Trophoblast cell (in vitro differentiated cells and primary cell): Measurements from ENCODE around the gene PAPOLB.

Experiments
- DNase-seq, 2 donors: peaks; one replicate each; pipeline ENCODE4 v3.0.0-alpha.2; 2016
- H2AFZ ChIP-seq: 2 replicates; pipeline ENCODE4 v1.6.1; 2013; ENCODE audit warnings: low read length, moderate library complexity, mild to moderate bottlenecking; ENCODE audit not compliant: insufficient read depth, poor library complexity
- H2AK5ac ChIP-seq: 2 replicates; pipeline ENCODE4 v1.6.1; 2013; ENCODE audit warnings: mild to moderate bottlenecking, low read length
- H2BK120ac ChIP-seq: 2 replicates; pipeline ENCODE4 v1.6.1; 2013; ENCODE audit warnings: low read length, mild to moderate bottlenecking, moderate library complexity; ENCODE audit not compliant: insufficient read depth, poor library complexity
- H2BK12ac ChIP-seq: 2 replicates; pipeline ENCODE4 v1.6.1; 2013; ENCODE audit warnings: mild to moderate bottlenecking, low read length, moderate library complexity
- H2BK5ac ChIP-seq: 2 replicates; pipeline ENCODE4 v1.6.1; 2013; ENCODE audit warnings: low read length, low read depth, moderate library complexity, mild to moderate bottlenecking; ENCODE audit not compliant: poor library complexity
- H3K14ac ChIP-seq: 2 replicates; pipeline ENCODE4 v1.6.1; 2013; ENCODE audit warnings: mild to moderate bottlenecking, low read length
- H3K18ac ChIP-seq: 2 replicates; pipeline ENCODE4 v1.6.1; 2013; ENCODE audit warnings: mild to moderate bottlenecking, low read length
- H3K23ac ChIP-seq: 2 replicates; pipeline ENCODE4 v1.6.1; 2013; ENCODE audit warnings: low read length
- H3K27ac ChIP-seq: 2 replicates; pipeline ENCODE4 v1.5.1; 2013; ENCODE audit warnings: low read depth, mild to moderate bottlenecking, inconsistent platforms, low read length, moderate library complexity
- H3K27me3 ChIP-seq: 2 replicates; pipeline ENCODE4 v1.6.1; 2013; ENCODE audit warnings: inconsistent platforms, mild to moderate bottlenecking, low read length, moderate library complexity; ENCODE audit not compliant: insufficient read depth
- H3K36me3 ChIP-seq, 2 experiments: 1 replicate in 1 of 2; 2 replicates in 1 of 2; pipeline ENCODE4 v1.6.1; 2013; ENCODE audit warnings: low read length in 2 of 2, mild to moderate bottlenecking in 2 of 2, moderate library complexity in 1 of 2; ENCODE audit not compliant: insufficient read depth in 2 of 2, control insufficient read depth in 1 of 2
- H3K4ac ChIP-seq: 2 replicates; pipeline ENCODE4 v1.6.1; 2013; ENCODE audit warnings: low read depth, mild to moderate bottlenecking, low read length, moderate library complexity
- H3K4me1 ChIP-seq, 2 experiments: 1 replicate in 1 of 2; 2 replicates in 1 of 2; pipeline ENCODE4 v1.6.1; 2013; ENCODE audit warnings: low read length in 2 of 2, mild to moderate bottlenecking in 2 of 2, moderate library complexity in 1 of 2; ENCODE audit not compliant: insufficient read depth in 2 of 2, control insufficient read depth in 1 of 2
- H3K4me2 ChIP-seq: 2 replicates; pipeline ENCODE4 v1.6.1; 2013; ENCODE audit warnings: inconsistent platforms, mild to moderate bottlenecking, low read length, moderate library complexity
- H3K4me3 ChIP-seq: 2 replicates; pipeline ENCODE4 v1.5.1; 2013; ENCODE audit warnings: mild to moderate bottlenecking, low read depth, low read length, inconsistent platforms
- H3K79me1 ChIP-seq: one replicate; pipeline ENCODE4 v1.6.1; 2013; ENCODE audit warnings: low read length
- H3K79me2 ChIP-seq: 2 replicates; pipeline ENCODE4 v1.6.1; 2013; ENCODE audit warnings: low read length, mild to moderate bottlenecking; ENCODE audit not compliant: control insufficient read depth, insufficient read depth, poor library complexity
- H3K9ac ChIP-seq: 2 replicates; pipeline ENCODE4 v1.6.1; 2013; ENCODE audit warnings: mild to moderate bottlenecking, low read length
- H3K9me3 ChIP-seq: 2 replicates; pipeline ENCODE4 v1.6.1; 2013; ENCODE audit warnings: low read depth, mild to moderate bottlenecking, control low read depth, inconsistent platforms, low read length; ENCODE audit not compliant: insufficient read depth
- H4K12ac ChIP-seq: 2 replicates; pipeline ENCODE4 v1.6.1; 2013; ENCODE audit warnings: low read depth, mild to moderate bottlenecking, low read length, moderate library complexity
- H4K8ac ChIP-seq: 2 replicates; pipeline ENCODE4 v1.6.1; 2013; ENCODE audit warnings: low read depth, mild to moderate bottlenecking, low read length, moderate library complexity
- H4K91ac ChIP-seq: one replicate; pipeline ENCODE4 v1.6.1; 2013; ENCODE audit warnings: low read depth, mild to moderate bottlenecking, low read length, moderate library complexity
- WGBS: extraction: QIAGEN DNeasy Blood & Tissue Kit; methylation state at CpG from one replicate; pipeline ENCODE4 v1.1.7; 2013; ENCODE audit warnings: missing lambda C conversion rate; ENCODE audit not compliant: insufficient read length, insufficient coverage; ENCODE audit errors: extremely low coverage; 5-methylcytosine and 5-hydroxymethylcytosine counted together

PAPOLB gene

DNA sequence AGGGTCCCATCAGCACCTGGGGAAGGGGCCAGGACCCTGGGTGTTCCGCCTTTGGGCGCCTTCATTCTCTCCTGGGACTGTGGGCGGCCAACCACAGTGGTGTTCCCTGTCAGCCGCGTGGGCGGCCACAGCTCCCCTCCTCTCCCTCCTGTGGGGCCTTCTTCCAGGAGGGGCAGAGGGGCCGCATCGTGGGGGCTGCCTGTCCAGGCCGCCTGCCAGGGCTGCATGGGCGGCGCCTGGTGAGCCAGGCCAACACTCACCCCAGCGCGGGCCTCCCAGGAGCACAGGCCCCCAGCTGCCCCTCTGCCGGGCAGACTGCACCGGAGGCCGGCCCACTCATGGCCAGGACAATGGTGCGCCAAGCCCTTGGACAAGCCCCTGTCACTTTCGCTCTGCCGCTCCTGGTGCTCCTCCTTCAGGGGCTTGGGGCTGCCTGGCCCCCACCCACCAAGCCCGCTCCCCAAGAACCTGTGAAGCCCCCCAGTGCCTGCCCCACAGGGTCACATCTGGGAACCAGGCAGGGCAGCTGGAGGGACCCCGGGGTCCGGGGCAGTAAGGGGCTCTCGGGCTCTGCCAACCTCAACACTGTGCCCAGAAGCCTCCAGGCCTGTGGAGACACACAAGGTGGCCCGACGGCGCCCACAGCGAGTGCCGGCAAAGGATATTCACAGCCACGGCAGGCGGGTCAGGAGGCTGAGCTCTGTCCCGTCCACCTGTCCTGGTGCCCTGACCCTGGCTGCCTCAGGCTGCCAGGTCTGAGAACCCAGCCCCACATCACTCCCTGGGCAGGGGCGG lies 43.6 kb downstream of the PAPOLB start:
- Histone ChIP-seq H3K4me3 (no peak overlapping the region), H3K9me3 (peaks cover 2% of the 10 kb centered on the region), H3K23ac (no peak overlapping the region), H3K4me2 (no peak overlapping the region), H4K8ac (no peak overlapping the region), H2AK5ac (no peak overlapping the region), H3K14ac (no peak overlapping the region), H2AFZ (no peak overlapping the region), H3K36me3 (no peaks in the 10 kb centered on the region), H2BK120ac (no peak overlapping the region), H3K9ac (no peak overlapping the region), H3K4me1 (no peaks in the 10 kb centered on the region), H3K18ac (no peak overlapping the region), H3K4ac (no peak overlapping the region), H3K27me3 (no peaks in the 10 kb centered on the region), H2BK5ac (no peak overlapping the region), H3K79me2 (no peaks in the 10 kb centered on the region), H3K79me1 (no peaks in the 10 kb centered on the region), H3K27ac (no peak overlapping the region), H4K91ac (no peak overlapping the region), H4K12ac (no peak overlapping the region), H2BK12ac (no peak overlapping the region)
- no CpG with 5 or more reads among the region's 32 CpGs for WGBS
- no peak for DNase-seq

DNA sequence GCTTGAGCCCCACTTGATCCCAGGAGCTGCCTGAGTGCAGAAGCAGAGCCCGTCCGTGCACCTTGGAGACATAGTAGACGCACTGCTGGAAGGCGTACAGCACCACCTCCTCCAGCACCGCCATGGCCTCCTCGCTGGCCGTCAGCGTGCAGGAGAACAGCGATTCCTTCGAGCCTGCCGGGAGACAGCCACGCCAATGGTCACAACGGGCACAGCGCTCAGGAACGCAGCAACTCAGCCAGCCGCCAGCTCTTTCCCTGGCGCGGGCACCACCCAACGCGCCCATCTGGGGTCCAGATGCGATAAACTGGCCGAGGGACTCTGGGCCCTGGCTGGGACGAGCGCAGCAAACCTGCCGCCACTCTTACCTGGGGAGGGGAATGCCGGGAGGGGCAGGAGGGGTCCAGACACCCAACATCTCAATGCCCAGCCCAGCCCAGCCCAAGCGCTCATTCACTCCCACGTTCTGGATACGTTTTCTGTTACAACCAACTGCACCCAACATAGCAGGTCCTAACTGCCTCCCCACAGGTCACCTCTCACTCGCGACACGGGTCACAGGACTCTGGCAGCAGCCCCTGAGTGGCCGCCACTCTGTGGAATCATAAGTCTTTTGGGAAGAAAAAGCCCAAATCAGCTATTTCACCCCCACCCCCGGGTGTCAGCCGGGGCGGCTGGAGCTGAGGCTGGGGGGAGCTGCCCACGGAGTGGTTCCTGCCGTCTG lies 44.5 kb downstream of the PAPOLB start:
- Histone ChIP-seq H3K9me3 (peaks cover 2% of the 10 kb centered on the region), H3K4me1 (no peaks in the 10 kb centered on the region), H3K4ac (no peak overlapping the region), H2AFZ (no peak overlapping the region), H3K27ac (no peak overlapping the region), H3K18ac (no peak overlapping the region), H2BK5ac (no peak overlapping the region), H4K12ac (no peak overlapping the region), H2BK12ac (no peak overlapping the region), H3K27me3 (no peaks in the 10 kb centered on the region), H3K14ac (no peak overlapping the region), H2AK5ac (no peak overlapping the region), H3K23ac (no peak overlapping the region), H3K4me3 (no peak overlapping the region), H3K79me2 (no peaks in the 10 kb centered on the region), H4K8ac (no peak overlapping the region), H3K79me1 (no peaks in the 10 kb centered on the region), H3K9ac (no peak overlapping the region), H3K4me2 (no peak overlapping the region), H4K91ac (no peak overlapping the region), H3K36me3 (no peaks in the 10 kb centered on the region), H2BK120ac (no peak overlapping the region)
- DNase-seq: no peak
- no CpG with 5 or more reads among the region's 38 CpGs for WGBS

DNA sequence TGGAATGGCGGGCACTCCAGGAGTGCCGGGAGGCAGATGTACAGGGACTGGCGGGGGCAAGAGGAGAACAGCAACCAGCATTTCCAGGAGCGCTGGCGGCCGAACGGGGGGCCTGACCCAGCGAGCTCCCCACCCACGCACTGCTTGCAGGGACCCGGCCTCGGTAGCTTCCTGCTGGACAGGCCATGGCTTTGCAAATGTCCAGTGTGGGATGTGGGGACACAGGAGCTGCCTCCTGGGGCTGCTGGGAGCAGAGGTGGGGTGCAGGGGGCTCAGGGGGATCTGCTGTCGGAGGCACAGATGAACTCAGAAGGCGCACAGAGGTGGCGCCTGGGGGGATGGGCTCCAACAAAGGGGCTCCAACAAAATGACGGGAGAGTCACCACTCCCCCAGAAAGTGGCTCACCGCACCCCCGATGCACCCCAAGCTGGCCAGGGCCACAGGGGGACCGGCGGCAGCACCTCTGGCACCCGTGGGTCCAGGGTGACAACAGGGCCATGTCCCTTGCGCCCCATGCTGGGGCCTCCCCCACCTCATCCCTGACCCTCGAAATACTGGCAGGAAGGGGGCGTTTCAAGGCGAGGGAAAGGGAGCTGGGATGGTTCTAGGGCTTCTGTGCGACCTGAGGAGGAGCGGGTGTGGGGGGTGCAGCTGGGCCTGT lies 45.3 kb downstream of the PAPOLB start:
- no peak overlapping the region for H3K27ac ChIP-seq
- H3K23ac ChIP-seq: no peak overlapping the region
- H3K79me1 ChIP-seq: no peaks in the 10 kb centered on the region
- no peak overlapping the region for H4K8ac ChIP-seq
- no peak overlapping the region for H4K12ac ChIP-seq
- H3K9ac ChIP-seq: no peak overlapping the region
- H2AK5ac ChIP-seq: no peak overlapping the region
- H3K79me2 ChIP-seq: no peaks in the 10 kb centered on the region
- no peak overlapping the region for H3K4me2 ChIP-seq
- H3K9me3 ChIP-seq: peaks cover 2% of the 10 kb centered on the region
- H2BK12ac ChIP-seq: no peak overlapping the region
- no peak overlapping the region for H3K18ac ChIP-seq
- H2BK5ac ChIP-seq: no peak overlapping the region
- no peak for DNase-seq
- no peak overlapping the region for H2AFZ ChIP-seq
- no peak overlapping the region for H2BK120ac ChIP-seq
- H3K4me3 ChIP-seq: no peak overlapping the region
- H3K36me3 ChIP-seq: no peaks in the 10 kb centered on the region
- H3K14ac ChIP-seq: no peak overlapping the region
- no peaks in the 10 kb centered on the region for H3K27me3 ChIP-seq
- H3K4me1 ChIP-seq: no peaks in the 10 kb centered on the region
- no CpG with 5 or more reads among the region's 26 CpGs for WGBS
- H4K91ac ChIP-seq: no peak overlapping the region
- no peak overlapping the region for H3K4ac ChIP-seq

DNA sequence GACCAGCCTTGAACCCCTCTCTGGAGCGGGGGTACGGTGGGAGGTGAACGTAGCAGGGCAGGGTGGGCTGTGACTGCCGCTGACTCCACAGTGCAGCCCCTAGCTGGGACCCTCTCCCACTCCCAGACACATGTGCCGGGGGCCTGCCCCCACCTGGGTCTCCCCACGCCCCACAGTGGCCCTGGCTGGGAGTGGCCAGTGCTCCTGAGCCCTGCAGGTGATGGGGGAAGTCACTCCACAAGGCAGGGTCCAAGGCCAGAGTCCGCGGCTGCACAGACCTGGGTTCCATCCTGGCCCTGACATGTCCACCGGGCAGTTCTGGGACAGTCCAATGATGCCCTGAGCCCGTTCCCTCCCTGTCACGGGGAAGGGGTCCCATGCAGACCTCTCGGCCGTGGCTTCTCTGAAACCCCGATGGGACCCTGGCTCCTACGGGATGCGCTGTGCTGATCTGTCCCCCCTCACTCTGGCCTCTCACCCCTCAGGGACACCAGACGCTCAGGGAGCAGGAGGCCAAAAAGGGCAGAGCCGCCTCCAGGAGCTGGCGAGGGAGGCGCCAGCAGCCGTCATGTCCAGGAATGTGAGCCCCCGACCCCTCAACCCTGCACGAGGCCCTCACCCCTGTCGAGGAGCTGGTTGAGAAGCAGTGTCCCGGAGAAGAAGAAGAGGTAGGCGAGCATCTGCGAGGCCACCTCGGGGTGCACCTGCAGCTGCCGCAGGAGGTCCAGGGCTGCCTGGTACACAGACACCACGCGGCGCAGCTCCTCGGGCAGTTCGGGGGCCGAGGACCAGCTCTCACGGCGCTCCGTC lies 46.0 kb downstream of the PAPOLB start:
- Histone ChIP-seq H3K18ac (no peak overlapping the region), H3K79me2 (no peaks in the 10 kb centered on the region)
- no CpG with 5 or more reads among the region's 38 CpGs for WGBS

More for the DNA sequence above, 46.0 kb downstream of the PAPOLB start:
- no peaks in the 10 kb centered on the region for H3K79me1 ChIP-seq
- no peak overlapping the region for H4K8ac ChIP-seq
- no peak overlapping the region for H3K4me3 ChIP-seq
- no peak overlapping the region for H3K4me2 ChIP-seq
- no peak overlapping the region for H3K4ac ChIP-seq
- H3K9ac ChIP-seq: no peak overlapping the region
- H2AFZ ChIP-seq: no peak overlapping the region
- H3K23ac ChIP-seq: no peak overlapping the region
- no peak overlapping the region for H4K91ac ChIP-seq
- no peak for DNase-seq
- no peak overlapping the region for H3K14ac ChIP-seq
- H2BK120ac ChIP-seq: no peak overlapping the region
- H3K27me3 ChIP-seq: no peaks in the 10 kb centered on the region
- no peaks in the 10 kb centered on the region for H3K36me3 ChIP-seq
- no peaks in the 10 kb centered on the region for H3K4me1 ChIP-seq
- no peak overlapping the region for H2AK5ac ChIP-seq
- no peak overlapping the region for H3K27ac ChIP-seq
- no peak overlapping the region for H2BK12ac ChIP-seq
- H3K9me3 ChIP-seq: peaks cover 2% of the 10 kb centered on the region
- no peak overlapping the region for H2BK5ac ChIP-seq
- no peak overlapping the region for H4K12ac ChIP-seq
